KMS-11 (cell line): Measurements from ENCODE around the gene ARHGAP27.

Experiments
- H2AFZ ChIP-seq: fragments of 200-600 bp; sonication (generic); 2 replicates; pipeline ENCODE4 v1.6.1; 2016; ENCODE audit warnings: antibody characterized with exemption, mixed run types, low read depth
- H3K27ac ChIP-seq: fragments of 200-600 bp; sonication (generic); 2 replicates; pipeline ENCODE4 v1.6.1; 2016; ENCODE audit warnings: mild to moderate bottlenecking, mixed run types
- H3K27me3 ChIP-seq: fragments of 200-600 bp; sonication (generic); 2 replicates; pipeline ENCODE4 v1.6.1; 2017; ENCODE audit warnings: mild to moderate bottlenecking, low read depth, mixed run types, moderate library complexity; ENCODE audit not compliant: insufficient read depth
- H3K36me3 ChIP-seq: fragments of 200-600 bp; sonication (generic); 2 replicates; pipeline ENCODE4 v1.6.1; 2017; ENCODE audit warnings: mild to moderate bottlenecking, mixed run types; ENCODE audit not compliant: insufficient read depth
- H3K4me1 ChIP-seq: fragments of 200-600 bp; sonication (generic); 2 replicates; pipeline ENCODE4 v1.6.1; 2016; ENCODE audit warnings: mild to moderate bottlenecking, low read depth, mixed run types; ENCODE audit not compliant: poor library complexity, severe bottlenecking
- H3K4me2 ChIP-seq: fragments of 200-600 bp; sonication (generic); 2 replicates; pipeline ENCODE4 v1.7.0; 2016; ENCODE audit warnings: mild to moderate bottlenecking, mixed run types
- H3K4me3 ChIP-seq: fragments of 200-600 bp; sonication (generic); IDR thresholded peaks from 2 replicates; pipeline ENCODE4 v1.6.1; 2017; ENCODE audit warnings: low read depth, low read length, mixed read lengths; ENCODE audit not compliant: insufficient read depth
- H3K79me2 ChIP-seq: fragments of 200-600 bp; sonication (generic); 2 replicates; pipeline ENCODE4 v1.6.1; 2016; ENCODE audit warnings: low read depth, mixed run types; ENCODE audit not compliant: insufficient read depth
- H3K9ac ChIP-seq: fragments of 200-600 bp; sonication (generic); 2 replicates; pipeline ENCODE4 v1.6.1; 2016; ENCODE audit warnings: mild to moderate bottlenecking, mixed run types
- H4K20me1 ChIP-seq: fragments of 200-600 bp; sonication (generic); 2 replicates; pipeline ENCODE4 v1.6.1; 2016; ENCODE audit warnings: mild to moderate bottlenecking, mixed run types; ENCODE audit not compliant: insufficient read depth
- CTCF ChIP-seq: fragments of 200-600 bp; sonication (generic); conservative IDR thresholded peaks from 2 replicates; pipeline ENCODE4 v1.6.1; 2017; ENCODE audit warnings: low read depth, mild to moderate bottlenecking, antibody characterized with exemption, low read length, moderate library complexity, mixed read lengths

Gene ARHGAP27

GRCh38 chr17:45366049-45366448, 66.6 kb downstream of the ARHGAP27 start:
- no peaks in the 10 kb centered on the region for H3K79me2 ChIP-seq
- no peaks in the 10 kb centered on the region for H4K20me1 ChIP-seq
- no peak for TF ChIP-seq CTCF
- no peak overlapping the region for H3K27ac ChIP-seq
- peaks cover 6% of the 10 kb centered on the region for H3K4me1 ChIP-seq
- no peak overlapping the region for H3K4me3 ChIP-seq
- H3K9ac ChIP-seq, result no peak overlapping the region
- no peak overlapping the region for H2AFZ ChIP-seq
- no peaks in the 10 kb centered on the region for H3K36me3 ChIP-seq
- peaks cover 3% of the 10 kb centered on the region; the same call in 1 of the 2 replicates for H3K27me3 ChIP-seq
- no peak overlapping the region for H3K4me2 ChIP-seq

- Histone ChIP-seq H3K4me3 (no peak overlapping the region), H3K4me2 (no peak overlapping the region), H3K36me3 (no peaks in the 10 kb centered on the region), H3K27me3 (peaks cover 3% of the 10 kb centered on the region; the same call in 1 of the 2 replicates), H2AFZ (no peak overlapping the region), H3K79me2 (no peaks in the 10 kb centered on the region), H3K4me1 (no peaks in the 10 kb centered on the region), H3K27ac (no peak overlapping the region), H3K9ac (no peak overlapping the region), H4K20me1 (no peaks in the 10 kb centered on the region)
- no peak for TF ChIP-seq CTCF
Measured at GRCh38 chr17:45364531-45365390, 67.9 kb downstream of the ARHGAP27 start.

- H3K4me2 ChIP-seq, result no peak overlapping the region
- no peaks in the 10 kb centered on the region for H3K79me2 ChIP-seq
- no peaks in the 10 kb centered on the region for H4K20me1 ChIP-seq
- no peak overlapping the region for H3K9ac ChIP-seq
- peaks cover 3% of the 10 kb centered on the region; the same call in 1 of the 2 replicates for H3K27me3 ChIP-seq
- H3K4me1 ChIP-seq, result no peaks in the 10 kb centered on the region
- H3K4me3 ChIP-seq, result no peak overlapping the region
- H3K36me3 ChIP-seq, result no peaks in the 10 kb centered on the region
- H2AFZ ChIP-seq, result no peak overlapping the region
- no peak overlapping the region for H3K27ac ChIP-seq
- TF ChIP-seq CTCF, result no peak
Measured at GRCh38 chr17:45363498-45363897, 69.2 kb downstream of the ARHGAP27 start.

GRCh38 chr17:45361976-45362375, 70.7 kb downstream of the ARHGAP27 start:
- H3K36me3 ChIP-seq, result no peaks in the 10 kb centered on the region
- no peak for TF ChIP-seq CTCF
- no peaks in the 10 kb centered on the region for H3K79me2 ChIP-seq
- peaks cover 3% of the 10 kb centered on the region; the same call in 1 of the 2 replicates for H3K27me3 ChIP-seq
- H3K4me3 ChIP-seq, result no peak overlapping the region
- H3K4me1 ChIP-seq, result peaks cover 5% of the 10 kb centered on the region
- no peak overlapping the region for H3K4me2 ChIP-seq
- no peak overlapping the region for H2AFZ ChIP-seq
- no peak overlapping the region for H3K27ac ChIP-seq
- H3K9ac ChIP-seq, result no peak overlapping the region
- no peaks in the 10 kb centered on the region for H4K20me1 ChIP-seq
